IMR-90 (cell line): ENCODE measurements around the gene TNNT1.

Experiments used
- CEBPB ChIP-seq: IDR thresholded peaks from 2 replicates; pipeline ENCODE4 v1.6.1; 2012; ENCODE audit warnings: low read depth, low read length, improper control_type of control experiment
- FOS ChIP-seq: fragments of 150-350 bp; IDR thresholded peaks from 2 replicates; pipeline ENCODE4 v1.6.1; 2016; ENCODE audit warnings: low read depth, low read length
- MAFK ChIP-seq: IDR thresholded peaks from 2 replicates; pipeline ENCODE4 v1.6.1; 2012; ENCODE audit warnings: low read depth, low read length, improper control_type of control experiment
- MAZ ChIP-seq: IDR thresholded peaks from 2 replicates; pipeline ENCODE4 v1.6.1; 2012; ENCODE audit warnings: low read depth, mild to moderate bottlenecking, low read length, improper control_type of control experiment, moderate library complexity, borderline replicate concordance
- POLR2A ChIP-seq: IDR thresholded peaks from 2 replicates; pipeline ENCODE4 v1.6.1; 2012; ENCODE audit warnings: mild to moderate bottlenecking, low read depth, low read length
- RAD21 ChIP-seq: IDR thresholded peaks from 2 replicates; pipeline ENCODE4 v1.6.1; 2012; ENCODE audit warnings: low read length, improper control_type of control experiment
- RFX5 ChIP-seq: IDR thresholded peaks from 2 replicates; pipeline ENCODE4 v1.8.0; 2012; ENCODE audit warnings: low read depth, mild to moderate bottlenecking, low read length, moderate library complexity
- SMC3 ChIP-seq: fragments of 150-350 bp; IDR thresholded peaks from 2 replicates; pipeline ENCODE4 v1.6.1; 2016; ENCODE audit warnings: low read depth, mild to moderate bottlenecking, antibody characterized with exemption, low read length, moderate library complexity
- TF ChIP-seq, protein P1 (sequence below): conservative IDR thresholded peaks from 2 replicates; pipeline ENCODE4 v1.5.1; 2012; ENCODE audit warnings: mild to moderate bottlenecking, low read depth, low read length, improper control_type of control experiment

DNA sequence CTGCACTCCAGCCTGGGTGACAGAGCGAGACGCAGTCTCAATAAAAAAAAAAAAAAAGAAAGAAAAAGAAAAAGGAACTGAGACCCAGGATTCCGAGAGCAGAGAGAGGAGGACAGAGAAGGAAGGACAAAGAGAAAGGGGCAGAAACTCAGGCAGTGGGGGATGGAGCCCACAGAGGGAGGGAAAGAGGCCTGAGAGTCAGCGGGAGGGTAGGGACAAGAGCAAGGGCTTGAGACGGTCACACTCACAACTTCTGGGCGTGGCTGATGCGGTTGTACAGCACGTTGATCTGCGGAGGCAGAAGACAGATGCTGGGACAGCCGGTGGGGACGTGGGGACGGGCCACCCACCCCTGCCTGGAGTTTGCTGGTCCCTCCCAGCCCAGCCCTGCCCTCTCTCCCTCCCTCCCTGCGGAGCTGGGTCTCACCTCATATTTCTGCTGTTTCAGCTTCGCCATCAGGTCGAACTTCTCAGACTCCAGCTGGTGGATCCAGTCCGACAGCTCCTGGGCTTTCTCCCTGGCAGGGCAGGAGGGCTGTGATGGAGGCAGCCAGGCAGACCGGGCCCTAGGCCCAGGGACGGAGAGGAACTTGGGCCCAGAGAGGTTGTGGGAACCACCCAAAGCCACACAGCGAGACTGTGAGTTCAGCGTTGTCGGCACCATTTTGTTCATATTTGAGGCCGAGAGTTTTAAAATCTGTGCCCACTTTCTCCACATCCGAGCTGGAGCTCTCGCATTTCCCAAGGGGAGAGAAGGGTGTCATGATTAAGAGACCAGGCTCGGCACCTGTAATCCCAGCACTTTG lies 15.2 kb downstream of the TNNT1 start:
- TF ChIP-seq RFX5 = no peak
- TF ChIP-seq, protein P1, sequence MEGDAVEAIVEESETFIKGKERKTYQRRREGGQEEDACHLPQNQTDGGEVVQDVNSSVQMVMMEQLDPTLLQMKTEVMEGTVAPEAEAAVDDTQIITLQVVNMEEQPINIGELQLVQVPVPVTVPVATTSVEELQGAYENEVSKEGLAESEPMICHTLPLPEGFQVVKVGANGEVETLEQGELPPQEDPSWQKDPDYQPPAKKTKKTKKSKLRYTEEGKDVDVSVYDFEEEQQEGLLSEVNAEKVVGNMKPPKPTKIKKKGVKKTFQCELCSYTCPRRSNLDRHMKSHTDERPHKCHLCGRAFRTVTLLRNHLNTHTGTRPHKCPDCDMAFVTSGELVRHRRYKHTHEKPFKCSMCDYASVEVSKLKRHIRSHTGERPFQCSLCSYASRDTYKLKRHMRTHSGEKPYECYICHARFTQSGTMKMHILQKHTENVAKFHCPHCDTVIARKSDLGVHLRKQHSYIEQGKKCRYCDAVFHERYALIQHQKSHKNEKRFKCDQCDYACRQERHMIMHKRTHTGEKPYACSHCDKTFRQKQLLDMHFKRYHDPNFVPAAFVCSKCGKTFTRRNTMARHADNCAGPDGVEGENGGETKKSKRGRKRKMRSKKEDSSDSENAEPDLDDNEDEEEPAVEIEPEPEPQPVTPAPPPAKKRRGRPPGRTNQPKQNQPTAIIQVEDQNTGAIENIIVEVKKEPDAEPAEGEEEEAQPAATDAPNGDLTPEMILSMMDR = no peak
- TF ChIP-seq SMC3 = no peak
- no peak for TF ChIP-seq POLR2A
- TF ChIP-seq MAFK = no peak
- no peak for TF ChIP-seq RAD21
- TF ChIP-seq MAZ = no peak
- no peak for TF ChIP-seq CEBPB
- TF ChIP-seq FOS = no peak
